HEK293 (cell line): ENCODE data around the gene SH3D19.

Experiments
- CTCF ChIA-PET: fragments of 350-600 bp; formaldehyde crosslinking; extraction: SDS; loops from one replicate; lab custom pipeline; 2021; ENCODE audit warnings: antibody characterized with exemption; lab: Yijun Ruan, JAX
- POLR2A ChIA-PET: fragments of 300-600 bp; formaldehyde crosslinking; extraction: SDS; loops from one replicate; lab custom pipeline; 2020; ENCODE audit warnings: antibody characterized with exemption, inconsistent platforms; lab: Yijun Ruan, JAX
- H3K27ac ChIP-seq: fragments of 200-500 bp; sonication (Bioruptor generic); 2 replicates; pipeline ENCODE4 v1.5.1; 2014; ENCODE audit warnings: low read depth, low read length, control low read depth, inconsistent platforms; ENCODE audit errors: extremely low read depth
- H3K36me3 ChIP-seq, 2 experiments: fragments of 200-500 bp in 1 of 2; sonication (Bioruptor generic) in 1 of 2; 1 replicate in 1 of 2; 2 replicates in 1 of 2; pipeline ENCODE4 v1.5.1; 2014 to 2017; ENCODE audit warnings: inconsistent platforms in 2 of 2, low read length in 2 of 2; ENCODE audit not compliant: control insufficient read depth in 2 of 2, insufficient read depth in 1 of 2
- H3K4me1 ChIP-seq: fragments of 200-500 bp; sonication (Bioruptor generic); 2 replicates; pipeline ENCODE4 v1.5.1; 2014; ENCODE audit warnings: mild to moderate bottlenecking, low read length, inconsistent platforms; ENCODE audit not compliant: control insufficient read depth, insufficient read depth
- H3K4me3 ChIP-seq: 2 replicates; pipeline ENCODE4 v1.5.1; 2011; ENCODE audit warnings: low read depth, mild to moderate bottlenecking, control low read depth, low read length, moderate library complexity
- H3K9me3 ChIP-seq: fragments of 200-500 bp; sonication (Bioruptor generic); 2 replicates; pipeline ENCODE4 v1.5.1; 2014; ENCODE audit warnings: low read depth, low read length, inconsistent platforms; ENCODE audit not compliant: control insufficient read depth, insufficient read depth
- IKZF3 ChIP-seq: fragments of 450-650 bp; IDR thresholded peaks from 2 replicates; pipeline ENCODE4 v1.5.0; 2018; ENCODE audit warnings: missing biosample characterization, mild to moderate bottlenecking, missing genetic modification characterization, moderate library complexity
- KLF16 ChIP-seq: fragments of 450-650 bp; formaldehyde crosslinking; IDR thresholded peaks from 2 replicates; pipeline ENCODE4 v1.5.1; 2017; ENCODE audit warnings: missing biosample characterization, missing genetic modification characterization
- PRDM1 ChIP-seq: fragments of 450-650 bp; formaldehyde crosslinking; IDR thresholded peaks from 2 replicates; pipeline ENCODE4; 2016; ENCODE audit warnings: missing biosample characterization, missing genetic modification characterization
- RBAK ChIP-seq: fragments of 450-650 bp; formaldehyde crosslinking; IDR thresholded peaks from 2 replicates; pipeline ENCODE4 v1.5.1; 2016; ENCODE audit warnings: missing biosample characterization, missing genetic modification characterization
- REPIN1 ChIP-seq: fragments of 450-650 bp; formaldehyde crosslinking; IDR thresholded peaks from 2 replicates; pipeline ENCODE4 v1.5.1; 2017; ENCODE audit warnings: missing biosample characterization, missing genetic modification characterization, low read depth
- SALL2 ChIP-seq: fragments of 450-650 bp; formaldehyde crosslinking; IDR thresholded peaks from 2 replicates; pipeline ENCODE4 v1.5.0; 2017; ENCODE audit warnings: missing biosample characterization, mild to moderate bottlenecking, missing genetic modification characterization, borderline replicate concordance
- TCF7L2 ChIP-seq: IDR thresholded peaks from 2 replicates; pipeline ENCODE4 v1.6.1; 2011; ENCODE audit warnings: low read depth, mild to moderate bottlenecking, inconsistent platforms, low read length, moderate library complexity, borderline replicate concordance
- TRIM28 ChIP-seq: IDR thresholded peaks from 2 replicates; pipeline ENCODE4 v1.6.1; 2011; ENCODE audit warnings: low read length, control low read depth, borderline replicate concordance
- ZNF10 ChIP-seq: fragments of 450-650 bp; formaldehyde crosslinking; IDR thresholded peaks from 2 replicates; pipeline ENCODE4 v1.5.1; 2017; ENCODE audit warnings: missing biosample characterization, missing genetic modification characterization
- ZNF112 ChIP-seq: fragments of 450-650 bp; formaldehyde crosslinking; IDR thresholded peaks from 2 replicates; pipeline ENCODE4 v1.5.0; 2017; ENCODE audit warnings: missing biosample characterization, missing genetic modification characterization
- ZNF121 ChIP-seq: fragments of 450-650 bp; formaldehyde crosslinking; IDR thresholded peaks from 2 replicates; pipeline ENCODE4 v1.5.1; 2016; ENCODE audit warnings: missing biosample characterization, missing genetic modification characterization
- ZNF132 ChIP-seq: fragments of 450-650 bp; formaldehyde crosslinking; IDR thresholded peaks from 2 replicates; pipeline ENCODE4 v1.5.1; 2017; ENCODE audit warnings: missing biosample characterization, missing genetic modification characterization, borderline replicate concordance
- ZNF140 ChIP-seq: fragments of 450-650 bp; formaldehyde crosslinking; IDR thresholded peaks from 2 replicates; pipeline ENCODE4 v1.5.1; 2016; ENCODE audit warnings: missing biosample characterization, missing genetic modification characterization
- ZNF146 ChIP-seq: fragments of 450-650 bp; formaldehyde crosslinking; IDR thresholded peaks from 2 replicates; pipeline ENCODE4 v1.5.1; 2016; ENCODE audit warnings: missing biosample characterization, missing genetic modification characterization
- ZNF18 ChIP-seq: fragments of 450-650 bp; formaldehyde crosslinking; IDR thresholded peaks from 2 replicates; pipeline ENCODE4 v1.5.1; 2016; ENCODE audit warnings: missing biosample characterization, missing genetic modification characterization
- ZNF394 ChIP-seq: fragments of 450-650 bp; formaldehyde crosslinking; IDR thresholded peaks from 2 replicates; pipeline ENCODE4 v1.5.1; 2016; ENCODE audit warnings: missing biosample characterization, missing genetic modification characterization, mild to moderate bottlenecking, moderate library complexity, borderline replicate concordance
- ZNF549 ChIP-seq: fragments of 450-650 bp; IDR thresholded peaks from 2 replicates; pipeline ENCODE4 v1.5.1; 2018; ENCODE audit warnings: missing biosample characterization, missing genetic modification characterization, mild to moderate bottlenecking, inconsistent platforms, moderate library complexity
- ZNF623 ChIP-seq: fragments of 450-650 bp; formaldehyde crosslinking; IDR thresholded peaks from 2 replicates; pipeline ENCODE4 v1.5.1; 2016; ENCODE audit warnings: missing biosample characterization, missing genetic modification characterization
- ZNF704 ChIP-seq: fragments of 450-650 bp; formaldehyde crosslinking; IDR thresholded peaks from 2 replicates; pipeline ENCODE4 v1.5.1; 2016; ENCODE audit warnings: missing biosample characterization, missing genetic modification characterization
- ZNF707 ChIP-seq: fragments of 450-650 bp; formaldehyde crosslinking; IDR thresholded peaks from 2 replicates; pipeline ENCODE4 v1.5.1; 2016; ENCODE audit warnings: missing biosample characterization, missing genetic modification characterization
- ZNF785 ChIP-seq: fragments of 450-650 bp; formaldehyde crosslinking; IDR thresholded peaks from 2 replicates; pipeline ENCODE4 v1.5.1; 2016; ENCODE audit warnings: missing biosample characterization, missing genetic modification characterization
- ZNF830 ChIP-seq: fragments of 450-650 bp; IDR thresholded peaks from 2 replicates; pipeline ENCODE4 v1.5.0; 2018; ENCODE audit warnings: missing biosample characterization, missing genetic modification characterization, low read depth, mild to moderate bottlenecking, moderate library complexity
- ZXDB ChIP-seq: fragments of 450-650 bp; formaldehyde crosslinking; IDR thresholded peaks from 2 replicates; pipeline ENCODE4 v1.5.1; 2016; ENCODE audit warnings: missing biosample characterization, missing genetic modification characterization
- TF ChIP-seq, protein P1 (sequence below): fragments of 450-650 bp; formaldehyde crosslinking; IDR thresholded peaks from 2 replicates; pipeline ENCODE4 v1.5.1; 2016; ENCODE audit warnings: missing biosample characterization, missing genetic modification characterization
- TF ChIP-seq, protein P2 (sequence below): fragments of 450-650 bp; formaldehyde crosslinking; IDR thresholded peaks from 2 replicates; pipeline ENCODE4 v1.5.1; 2016; ENCODE audit warnings: missing biosample characterization, missing genetic modification characterization
- TF ChIP-seq, protein P3 (sequence below): fragments of 450-650 bp; formaldehyde crosslinking; IDR thresholded peaks from 2 replicates; pipeline ENCODE4 v1.5.1; 2016; ENCODE audit warnings: missing biosample characterization, missing genetic modification characterization
- TF ChIP-seq, protein P4 (sequence below): fragments of 450-650 bp; IDR thresholded peaks from 2 replicates; pipeline ENCODE4 v1.5.1; 2018; ENCODE audit warnings: missing biosample characterization, mild to moderate bottlenecking, missing genetic modification characterization

SH3D19 gene

GRCh38 chr4:151304226-151304625, 21.2 kb downstream of the SH3D19 start:
- CTCF ChIA-PET, result interaction anchor here (0.6 to 1.3 kb wide), 6 partner anchors 13 to 1082 kb away, joined by 3 to 6 read pairs (median 4); partner anchors contain the start of gene PRSS48
- TF ChIP-seq ZNF830 (tag by site-specific recombination), result no peak
- TF ChIP-seq SALL2 (tag by site-specific recombination), result no peak
- TF ChIP-seq ZNF140 (tag by site-specific recombination), result no peak
- TF ChIP-seq ZXDB (tag by site-specific recombination), result no peak
- TF ChIP-seq KLF16, result no peak
- TF ChIP-seq, protein P1, sequence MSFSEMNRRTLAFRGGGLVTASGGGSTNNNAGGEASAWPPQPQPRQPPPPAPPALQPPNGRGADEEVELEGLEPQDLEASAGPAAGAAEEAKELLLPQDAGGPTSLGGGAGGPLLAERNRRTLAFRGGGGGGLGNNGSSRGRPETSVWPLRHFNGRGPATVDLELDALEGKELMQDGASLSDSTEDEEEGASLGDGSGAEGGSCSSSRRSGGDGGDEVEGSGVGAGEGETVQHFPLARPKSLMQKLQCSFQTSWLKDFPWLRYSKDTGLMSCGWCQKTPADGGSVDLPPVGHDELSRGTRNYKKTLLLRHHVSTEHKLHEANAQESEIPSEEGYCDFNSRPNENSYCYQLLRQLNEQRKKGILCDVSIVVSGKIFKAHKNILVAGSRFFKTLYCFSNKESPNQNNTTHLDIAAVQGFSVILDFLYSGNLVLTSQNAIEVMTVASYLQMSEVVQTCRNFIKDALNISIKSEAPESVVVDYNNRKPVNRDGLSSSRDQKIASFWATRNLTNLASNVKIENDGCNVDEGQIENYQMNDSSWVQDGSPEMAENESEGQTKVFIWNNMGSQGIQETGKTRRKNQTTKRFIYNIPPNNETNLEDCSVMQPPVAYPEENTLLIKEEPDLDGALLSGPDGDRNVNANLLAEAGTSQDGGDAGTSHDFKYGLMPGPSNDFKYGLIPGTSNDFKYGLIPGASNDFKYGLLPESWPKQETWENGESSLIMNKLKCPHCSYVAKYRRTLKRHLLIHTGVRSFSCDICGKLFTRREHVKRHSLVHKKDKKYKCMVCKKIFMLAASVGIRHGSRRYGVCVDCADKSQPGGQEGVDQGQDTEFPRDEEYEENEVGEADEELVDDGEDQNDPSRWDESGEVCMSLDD (tag by site-specific recombination), result no peak
- TF ChIP-seq ZNF394, result no peak
- no peak for TF ChIP-seq ZNF121 (tag by site-specific recombination)
- TF ChIP-seq, protein P2, sequence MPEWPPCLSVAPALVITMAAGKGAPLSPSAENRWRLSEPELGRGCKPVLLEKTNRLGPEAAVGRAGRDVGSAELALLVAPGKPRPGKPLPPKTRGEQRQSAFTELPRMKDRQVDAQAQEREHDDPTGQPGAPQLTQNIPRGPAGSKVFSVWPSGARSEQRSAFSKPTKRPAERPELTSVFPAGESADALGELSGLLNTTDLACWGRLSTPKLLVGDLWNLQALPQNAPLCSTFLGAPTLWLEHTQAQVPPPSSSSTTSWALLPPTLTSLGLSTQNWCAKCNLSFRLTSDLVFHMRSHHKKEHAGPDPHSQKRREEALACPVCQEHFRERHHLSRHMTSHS, result no peak
- TF ChIP-seq ZNF549 (tag by site-specific recombination), result no peak
- no peak for TF ChIP-seq ZNF146
- TF ChIP-seq ZNF132 (tag by site-specific recombination), result no peak
- no peak for TF ChIP-seq ZNF10
- TF ChIP-seq PRDM1 (tag by site-specific recombination), result no peak
- TF ChIP-seq ZNF704 (tag by site-specific recombination), result no peak
- no peak for TF ChIP-seq ZNF707
- TF ChIP-seq TCF7L2, result no peak
- TF ChIP-seq, all 188 proteins: peak for 0
- Histone ChIP-seq H3K27ac (no peak overlapping the region), H3K4me3 (no peak overlapping the region), H3K9me3 (no peaks in the 10 kb centered on the region), H3K4me1 (peaks cover 9% of the 10 kb centered on the region; the same call in 1 of the 2 replicates), H3K36me3 (no peaks in the 10 kb centered on the region)
- POLR2A ChIA-PET, result interaction anchor here (0.7 to 1.5 kb wide), 2 partner anchors 21 to 1057 kb away, joined by 3 to 6 read pairs; partner anchors contain the start of gene SH3D19

DNA sequence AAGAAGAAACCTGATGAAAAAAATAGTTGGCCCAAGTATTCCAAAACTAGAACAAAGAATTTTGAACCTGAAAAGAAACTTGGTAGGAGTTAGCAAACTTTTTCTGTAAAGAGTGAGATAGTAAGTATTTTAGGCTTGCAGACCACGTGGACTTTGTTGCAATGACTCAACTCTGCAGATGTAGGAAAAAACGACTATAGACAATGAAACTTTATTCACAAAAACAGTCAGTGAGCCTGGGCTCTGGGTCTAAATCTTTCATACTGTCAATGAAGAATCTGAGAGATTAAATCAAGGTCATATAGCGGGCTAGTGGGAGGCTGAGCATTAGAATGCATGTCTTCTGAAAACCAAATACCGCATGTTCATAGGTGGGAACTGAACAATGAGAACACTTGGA, 23.0 kb downstream of the SH3D19 start:
- H3K36me3 ChIP-seq, result no peaks in the 10 kb centered on the region
- no peak overlapping the region for H3K4me3 ChIP-seq
- POLR2A ChIA-PET, result no interaction called here
- H3K9me3 ChIP-seq, result no peaks in the 10 kb centered on the region
- no peak overlapping the region for H3K27ac ChIP-seq
- CTCF ChIA-PET, result interaction anchor here (0.6 kb wide), 1 partner anchor 12 kb away, joined by 4 read pairs; no protein-coding TSS in a partner anchor
- peaks cover 9% of the 10 kb centered on the region; the same call in 1 of the 2 replicates for H3K4me1 ChIP-seq
- TF ChIP-seq, protein P3, sequence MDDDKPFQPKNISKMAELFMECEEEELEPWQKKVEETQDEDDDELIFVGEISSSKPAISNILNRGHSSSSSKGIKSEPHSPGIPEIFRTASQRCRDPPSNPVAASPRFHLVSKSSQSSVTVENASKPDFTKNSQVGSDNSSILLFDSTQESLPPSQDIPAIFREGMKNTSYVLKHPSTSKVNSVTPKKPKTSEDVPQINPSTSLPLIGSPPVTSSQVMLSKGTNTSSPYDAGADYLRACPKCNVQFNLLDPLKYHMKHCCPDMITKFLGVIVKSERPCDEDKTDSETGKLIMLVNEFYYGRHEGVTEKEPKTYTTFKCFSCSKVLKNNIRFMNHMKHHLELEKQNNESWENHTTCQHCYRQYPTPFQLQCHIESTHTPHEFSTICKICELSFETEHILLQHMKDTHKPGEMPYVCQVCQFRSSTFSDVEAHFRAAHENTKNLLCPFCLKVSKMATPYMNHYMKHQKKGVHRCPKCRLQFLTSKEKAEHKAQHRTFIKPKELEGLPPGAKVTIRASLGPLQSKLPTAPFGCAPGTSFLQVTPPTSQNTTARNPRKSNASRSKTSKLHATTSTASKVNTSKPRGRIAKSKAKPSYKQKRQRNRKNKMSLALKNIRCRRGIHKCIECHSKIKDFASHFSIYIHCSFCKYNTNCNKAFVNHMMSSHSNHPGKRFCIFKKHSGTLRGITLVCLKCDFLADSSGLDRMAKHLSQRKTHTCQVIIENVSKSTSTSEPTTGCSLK (tag by site-specific recombination), result no peak
- no peak for TF ChIP-seq RBAK (tag by site-specific recombination)
- TF ChIP-seq ZNF785, result no peak
- no peak for TF ChIP-seq ZNF121 (tag by site-specific recombination)
- no peak for TF ChIP-seq IKZF3 (tag by site-specific recombination)
- no peak for TF ChIP-seq TRIM28
- TF ChIP-seq, protein P4, sequence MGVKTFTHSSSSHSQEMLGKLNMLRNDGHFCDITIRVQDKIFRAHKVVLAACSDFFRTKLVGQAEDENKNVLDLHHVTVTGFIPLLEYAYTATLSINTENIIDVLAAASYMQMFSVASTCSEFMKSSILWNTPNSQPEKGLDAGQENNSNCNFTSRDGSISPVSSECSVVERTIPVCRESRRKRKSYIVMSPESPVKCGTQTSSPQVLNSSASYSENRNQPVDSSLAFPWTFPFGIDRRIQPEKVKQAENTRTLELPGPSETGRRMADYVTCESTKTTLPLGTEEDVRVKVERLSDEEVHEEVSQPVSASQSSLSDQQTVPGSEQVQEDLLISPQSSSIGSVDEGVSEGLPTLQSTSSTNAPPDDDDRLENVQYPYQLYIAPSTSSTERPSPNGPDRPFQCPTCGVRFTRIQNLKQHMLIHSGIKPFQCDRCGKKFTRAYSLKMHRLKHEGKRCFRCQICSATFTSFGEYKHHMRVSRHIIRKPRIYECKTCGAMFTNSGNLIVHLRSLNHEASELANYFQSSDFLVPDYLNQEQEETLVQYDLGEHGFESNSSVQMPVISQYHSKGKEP (tag by site-specific recombination), result no peak
- TF ChIP-seq REPIN1 (tag by site-specific recombination), result no peak
- no peak for TF ChIP-seq ZNF112 (tag by site-specific recombination)
- no peak for TF ChIP-seq ZNF623 (tag by site-specific recombination)
- TF ChIP-seq ZNF18 (tag by site-specific recombination), result no peak
